HG02884 (cell line): ENCODE data around the gene ANKRD61.
"Not testable (repeated sequence)": the region's sequence is repeated elsewhere in the genome, so short reads cannot be mapped to it uniquely, and the experiment has no call there.

ENCODE experiments used
- ATAC-seq: cut with Tn5 transposase; IDR thresholded peaks from one replicate; pipeline ENCODE4 v1.9.1; 2021; ENCODE audit warnings: mild to moderate bottlenecking, moderate library complexity; ENCODE audit not compliant: unreplicated experiment

Gene ANKRD61

GRCh38 chr7:6030988-6031387 is at the start of gene ANKRD61:
TSS of gene ANKRD61 (plus strand) at chr7:6031376. CDS start at chr7:6031376, 0 bp downstream.
- no peak for ATAC-seq

GRCh38 chr7:5987061-5987460 is 44.1 kb upstream of the ANKRD61 start:
- ATAC-seq, result not testable (repeated sequence)

- no peak for ATAC-seq
Observed at GRCh38 chr7:5997210-5997808, 33.9 kb upstream of the ANKRD61 start.

GRCh38 chr7:6007386-6007785 is 23.8 kb upstream of the ANKRD61 start:
- no peak for ATAC-seq

GRCh38 chr7:6007835-6008590 is 23.2 kb upstream of the ANKRD61 start:
- not testable (repeated sequence) for ATAC-seq

- peak; percentile 84 for ATAC-seq
Observed at GRCh38 chr7:6008668-6009611, 22.2 kb upstream of the ANKRD61 start, which contains the start of the genes AIMP2 and PMS2. TSS of gene AIMP2 (plus strand) at chr7:6009272. CDS start at chr7:6009364, 92 bp downstream. TSS of gene PMS2 (minus strand) at chr7:6009049. CDS start at chr7:6009019, 30 bp downstream.

- not testable (repeated sequence) for ATAC-seq
Observed at GRCh38 chr7:6010370-6010769, 20.8 kb upstream of the ANKRD61 start.

- no peak for ATAC-seq
Observed at GRCh38 chr7:6011541-6011940, 19.6 kb upstream of the ANKRD61 start.

GRCh38 chr7:6012355-6013104 is 18.6 kb upstream of the ANKRD61 start:
- ATAC-seq, result no peak

GRCh38 chr7:6015917-6016652 is 15.1 kb upstream of the ANKRD61 start:
- ATAC-seq, result no peak

- no peak for ATAC-seq
Observed at GRCh38 chr7:6016653-6016966, 14.6 kb upstream of the ANKRD61 start.

- no peak for ATAC-seq
Observed at GRCh38 chr7:6020371-6021286, 10.5 kb upstream of the ANKRD61 start.

- ATAC-seq, result no peak
Observed at GRCh38 chr7:6022707-6023106, 8.5 kb upstream of the ANKRD61 start.

- ATAC-seq, result no peak
Observed at GRCh38 chr7:6023974-6024435, 7.2 kb upstream of the ANKRD61 start.

GRCh38 chr7:6026011-6026819 is 5.0 kb upstream of the ANKRD61 start:
- peak; percentile 78 for ATAC-seq

- ATAC-seq, result no peak
Observed at GRCh38 chr7:6026820-6027311, 4.3 kb upstream of the ANKRD61 start.

GRCh38 chr7:6027806-6028365 is 3.3 kb upstream of the ANKRD61 start:
- ATAC-seq, result no peak
